H1 (cell line): ENCODE data around the gene ITPR1. TPM values are rescaled to one million over a fixed set of nuclear protein-coding genes. Genes with fewer than 3 reads are reported as not detected.

Experiments
- ASH2L ChIP-seq: fragments of 200-600, 300-600 bp; sonication (generic); IDR thresholded peaks from one replicate; pipeline ENCODE4 v1.7.1; 2017; ENCODE audit warnings: low read length
- CREB1 ChIP-seq: IDR thresholded peaks from 2 replicates; pipeline ENCODE4 v1.6.1; 2012; ENCODE audit warnings: inconsistent platforms
- GABPA ChIP-seq: IDR thresholded peaks from 2 replicates; pipeline ENCODE4 v1.6.1; 2011; ENCODE audit warnings: mild to moderate bottlenecking, low read length, moderate library complexity, borderline replicate concordance; ENCODE audit not compliant: insufficient read depth
- SP2 ChIP-seq: IDR thresholded peaks from 2 replicates; pipeline ENCODE4 v1.6.1; 2012; ENCODE audit warnings: mild to moderate bottlenecking, low read length, inconsistent platforms
- polyA plus RNA-seq, 7 experiments: library from polyadenylated mRNA; depleted of rRNA in 3 of 7; stranded (reverse) in 5 of 7; unstranded in 2 of 7; fragments of >200 nt in 5 of 7; fragments of 200-250 nt in 2 of 7; gene quantifications; 1 replicate in 5 of 7; 2 replicates in 1 of 7; 4 replicates in 1 of 7; pipeline versions ENCODE4 v1.2.1 to v1.2.3, GENCODE V29; 2011 to 2013; ENCODE audit warnings: missing spikeins in 2 of 7, mixed read lengths in 2 of 7
- total RNA-seq: library from RNA; stranded (reverse); fragmentation: NEBNext Ultra II Directional; extraction: Animal tissue kit (Norgen Biotek cat#: 25700); gene quantifications from 2 replicates; pipeline ENCODE4 v1.2.1, GENCODE V29; 2021
- TF ChIP-seq, protein P1 (sequence below): fragments of 300-600 bp; sonication (generic); IDR thresholded peaks from 2 replicates; pipeline ENCODE4 v1.7.1; 2012; ENCODE audit warnings: low read length, moderate library complexity, mild to moderate bottlenecking, inconsistent platforms; ENCODE audit not compliant: insufficient replicate concordance

ITPR1 gene
- total and polyA plus RNA-seq, 2 of the 8 experiments (the other 6 are each of a cell fraction or from before 2014, with no cell fraction given) = 2.5 to 16.3 TPM

DNA sequence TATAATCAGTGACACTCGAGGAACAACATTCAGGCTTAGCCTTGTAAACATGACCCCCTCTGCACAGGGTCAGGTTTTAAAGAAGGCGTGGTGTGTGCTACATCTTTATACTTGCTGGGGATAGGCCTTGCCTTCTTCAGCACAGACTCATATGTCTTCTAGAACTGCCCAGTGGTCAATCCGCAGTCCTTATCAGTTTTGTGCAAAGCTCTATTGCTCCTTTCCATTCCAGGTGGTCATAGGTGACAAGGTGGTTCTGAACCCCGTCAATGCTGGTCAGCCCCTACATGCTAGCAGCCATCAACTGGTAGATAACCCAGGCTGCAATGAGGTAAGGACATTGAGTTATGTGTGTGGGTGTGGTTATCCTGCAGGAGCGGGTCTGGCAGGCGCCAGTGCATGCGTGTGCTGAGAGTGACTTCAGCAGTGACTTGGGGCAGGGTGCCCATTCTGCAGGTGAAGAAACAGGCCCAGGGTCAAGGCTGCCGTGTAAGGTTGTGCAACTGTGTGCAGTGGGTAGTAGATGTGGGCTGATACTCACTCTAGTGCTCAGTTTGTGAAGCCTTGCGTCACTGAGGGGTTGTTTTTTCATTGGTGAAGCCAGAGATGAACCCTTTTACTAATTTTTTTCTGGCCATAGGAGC lies 150.9 kb downstream of the ITPR1 start (continued):
- TF ChIP-seq, protein P1, sequence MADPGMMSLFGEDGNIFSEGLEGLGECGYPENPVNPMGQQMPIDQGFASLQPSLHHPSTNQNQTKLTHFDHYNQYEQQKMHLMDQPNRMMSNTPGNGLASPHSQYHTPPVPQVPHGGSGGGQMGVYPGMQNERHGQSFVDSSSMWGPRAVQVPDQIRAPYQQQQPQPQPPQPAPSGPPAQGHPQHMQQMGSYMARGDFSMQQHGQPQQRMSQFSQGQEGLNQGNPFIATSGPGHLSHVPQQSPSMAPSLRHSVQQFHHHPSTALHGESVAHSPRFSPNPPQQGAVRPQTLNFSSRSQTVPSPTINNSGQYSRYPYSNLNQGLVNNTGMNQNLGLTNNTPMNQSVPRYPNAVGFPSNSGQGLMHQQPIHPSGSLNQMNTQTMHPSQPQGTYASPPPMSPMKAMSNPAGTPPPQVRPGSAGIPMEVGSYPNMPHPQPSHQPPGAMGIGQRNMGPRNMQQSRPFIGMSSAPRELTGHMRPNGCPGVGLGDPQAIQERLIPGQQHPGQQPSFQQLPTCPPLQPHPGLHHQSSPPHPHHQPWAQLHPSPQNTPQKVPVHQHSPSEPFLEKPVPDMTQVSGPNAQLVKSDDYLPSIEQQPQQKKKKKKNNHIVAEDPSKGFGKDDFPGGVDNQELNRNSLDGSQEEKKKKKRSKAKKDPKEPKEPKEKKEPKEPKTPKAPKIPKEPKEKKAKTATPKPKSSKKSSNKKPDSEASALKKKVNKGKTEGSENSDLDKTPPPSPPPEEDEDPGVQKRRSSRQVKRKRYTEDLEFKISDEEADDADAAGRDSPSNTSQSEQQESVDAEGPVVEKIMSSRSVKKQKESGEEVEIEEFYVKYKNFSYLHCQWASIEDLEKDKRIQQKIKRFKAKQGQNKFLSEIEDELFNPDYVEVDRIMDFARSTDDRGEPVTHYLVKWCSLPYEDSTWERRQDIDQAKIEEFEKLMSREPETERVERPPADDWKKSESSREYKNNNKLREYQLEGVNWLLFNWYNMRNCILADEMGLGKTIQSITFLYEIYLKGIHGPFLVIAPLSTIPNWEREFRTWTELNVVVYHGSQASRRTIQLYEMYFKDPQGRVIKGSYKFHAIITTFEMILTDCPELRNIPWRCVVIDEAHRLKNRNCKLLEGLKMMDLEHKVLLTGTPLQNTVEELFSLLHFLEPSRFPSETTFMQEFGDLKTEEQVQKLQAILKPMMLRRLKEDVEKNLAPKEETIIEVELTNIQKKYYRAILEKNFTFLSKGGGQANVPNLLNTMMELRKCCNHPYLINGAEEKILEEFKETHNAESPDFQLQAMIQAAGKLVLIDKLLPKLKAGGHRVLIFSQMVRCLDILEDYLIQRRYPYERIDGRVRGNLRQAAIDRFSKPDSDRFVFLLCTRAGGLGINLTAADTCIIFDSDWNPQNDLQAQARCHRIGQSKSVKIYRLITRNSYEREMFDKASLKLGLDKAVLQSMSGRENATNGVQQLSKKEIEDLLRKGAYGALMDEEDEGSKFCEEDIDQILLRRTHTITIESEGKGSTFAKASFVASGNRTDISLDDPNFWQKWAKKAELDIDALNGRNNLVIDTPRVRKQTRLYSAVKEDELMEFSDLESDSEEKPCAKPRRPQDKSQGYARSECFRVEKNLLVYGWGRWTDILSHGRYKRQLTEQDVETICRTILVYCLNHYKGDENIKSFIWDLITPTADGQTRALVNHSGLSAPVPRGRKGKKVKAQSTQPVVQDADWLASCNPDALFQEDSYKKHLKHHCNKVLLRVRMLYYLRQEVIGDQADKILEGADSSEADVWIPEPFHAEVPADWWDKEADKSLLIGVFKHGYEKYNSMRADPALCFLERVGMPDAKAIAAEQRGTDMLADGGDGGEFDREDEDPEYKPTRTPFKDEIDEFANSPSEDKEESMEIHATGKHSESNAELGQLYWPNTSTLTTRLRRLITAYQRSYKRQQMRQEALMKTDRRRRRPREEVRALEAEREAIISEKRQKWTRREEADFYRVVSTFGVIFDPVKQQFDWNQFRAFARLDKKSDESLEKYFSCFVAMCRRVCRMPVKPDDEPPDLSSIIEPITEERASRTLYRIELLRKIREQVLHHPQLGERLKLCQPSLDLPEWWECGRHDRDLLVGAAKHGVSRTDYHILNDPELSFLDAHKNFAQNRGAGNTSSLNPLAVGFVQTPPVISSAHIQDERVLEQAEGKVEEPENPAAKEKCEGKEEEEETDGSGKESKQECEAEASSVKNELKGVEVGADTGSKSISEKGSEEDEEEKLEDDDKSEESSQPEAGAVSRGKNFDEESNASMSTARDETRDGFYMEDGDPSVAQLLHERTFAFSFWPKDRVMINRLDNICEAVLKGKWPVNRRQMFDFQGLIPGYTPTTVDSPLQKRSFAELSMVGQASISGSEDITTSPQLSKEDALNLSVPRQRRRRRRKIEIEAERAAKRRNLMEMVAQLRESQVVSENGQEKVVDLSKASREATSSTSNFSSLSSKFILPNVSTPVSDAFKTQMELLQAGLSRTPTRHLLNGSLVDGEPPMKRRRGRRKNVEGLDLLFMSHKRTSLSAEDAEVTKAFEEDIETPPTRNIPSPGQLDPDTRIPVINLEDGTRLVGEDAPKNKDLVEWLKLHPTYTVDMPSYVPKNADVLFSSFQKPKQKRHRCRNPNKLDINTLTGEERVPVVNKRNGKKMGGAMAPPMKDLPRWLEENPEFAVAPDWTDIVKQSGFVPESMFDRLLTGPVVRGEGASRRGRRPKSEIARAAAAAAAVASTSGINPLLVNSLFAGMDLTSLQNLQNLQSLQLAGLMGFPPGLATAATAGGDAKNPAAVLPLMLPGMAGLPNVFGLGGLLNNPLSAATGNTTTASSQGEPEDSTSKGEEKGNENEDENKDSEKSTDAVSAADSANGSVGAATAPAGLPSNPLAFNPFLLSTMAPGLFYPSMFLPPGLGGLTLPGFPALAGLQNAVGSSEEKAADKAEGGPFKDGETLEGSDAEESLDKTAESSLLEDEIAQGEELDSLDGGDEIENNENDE = no peak
- TF ChIP-seq SP2 (no peak), CREB1 (no peak), GABPA (no peak), ASH2L (no peak)
